Measurements from ENCODE around the gene XG.

The XG gene

DNA sequence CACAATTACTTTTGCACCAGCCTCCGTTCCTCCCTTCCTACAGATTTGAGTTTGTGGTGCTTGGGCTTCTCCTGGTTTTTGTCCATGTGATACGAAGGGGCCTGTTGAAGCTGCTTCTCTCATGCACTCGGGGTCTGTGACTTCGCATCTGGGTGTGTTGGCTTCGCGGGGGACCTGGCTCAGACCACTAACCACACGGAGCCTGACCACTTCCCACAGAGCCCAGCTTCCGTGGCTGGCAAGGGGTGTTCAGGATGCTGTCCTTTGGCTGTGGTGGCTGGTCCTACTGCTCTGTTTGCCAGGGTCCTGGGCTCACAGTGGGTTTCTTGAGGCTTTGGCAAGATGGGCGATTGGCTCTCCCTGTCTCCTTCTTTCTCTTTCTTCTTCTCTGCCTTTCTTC lies 19.8 kb upstream of the XG start:
- Histone ChIP-seq H3K4me1 (ENCODE audit: insufficient read depth, low read length) (no peaks in the 10 kb centered on the region), H3K9me3 (ENCODE audit: insufficient read depth, low read length, severe bottlenecking) (no peaks in the 10 kb centered on the region), H3K9ac (ENCODE audit: low read depth, low read length) (no peak overlapping the region), H4K20me1 (ENCODE audit: insufficient read depth, low read length) (peaks cover 25% of the 10 kb centered on the region; the same call in 1 of the 2 replicates), H3K4me2 (ENCODE audit: insufficient read depth, low read length) (no peak overlapping the region), H3K79me2 (ENCODE audit: insufficient read depth, low read length) (peaks cover 75% of the 10 kb centered on the region), H3K27ac (ENCODE audit: low read length) (peak overlapping the region; percentile 53), H3K36me3 (ENCODE audit: insufficient read depth, low read length) (peaks cover 96% of the 10 kb centered on the region), H3K27me3 (ENCODE audit: insufficient read depth, low read length, poor library complexity) (no peaks in the 10 kb centered on the region), H3K4me3 (ENCODE audit: low read depth in 1 of 2, low read length in 2 of 2) (no peak overlapping the region), H2AFZ (ENCODE audit: low read depth, low read length) (no peak overlapping the region)
- no peak for DNase-seq
- TF ChIP-seq, protein P1, sequence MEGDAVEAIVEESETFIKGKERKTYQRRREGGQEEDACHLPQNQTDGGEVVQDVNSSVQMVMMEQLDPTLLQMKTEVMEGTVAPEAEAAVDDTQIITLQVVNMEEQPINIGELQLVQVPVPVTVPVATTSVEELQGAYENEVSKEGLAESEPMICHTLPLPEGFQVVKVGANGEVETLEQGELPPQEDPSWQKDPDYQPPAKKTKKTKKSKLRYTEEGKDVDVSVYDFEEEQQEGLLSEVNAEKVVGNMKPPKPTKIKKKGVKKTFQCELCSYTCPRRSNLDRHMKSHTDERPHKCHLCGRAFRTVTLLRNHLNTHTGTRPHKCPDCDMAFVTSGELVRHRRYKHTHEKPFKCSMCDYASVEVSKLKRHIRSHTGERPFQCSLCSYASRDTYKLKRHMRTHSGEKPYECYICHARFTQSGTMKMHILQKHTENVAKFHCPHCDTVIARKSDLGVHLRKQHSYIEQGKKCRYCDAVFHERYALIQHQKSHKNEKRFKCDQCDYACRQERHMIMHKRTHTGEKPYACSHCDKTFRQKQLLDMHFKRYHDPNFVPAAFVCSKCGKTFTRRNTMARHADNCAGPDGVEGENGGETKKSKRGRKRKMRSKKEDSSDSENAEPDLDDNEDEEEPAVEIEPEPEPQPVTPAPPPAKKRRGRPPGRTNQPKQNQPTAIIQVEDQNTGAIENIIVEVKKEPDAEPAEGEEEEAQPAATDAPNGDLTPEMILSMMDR (IDR thresholded peaks at IDR 0.05; ENCODE audit: borderline replicate concordance, extremely low read depth, low read length, poor library complexity, severe bottlenecking), result no peak
- no peak for TF ChIP-seq EZH2 (IDR thresholded peaks at IDR 0.05; ENCODE audit: borderline replicate concordance, low read depth, low read length, severe bottlenecking)
- peak; percentile 18; the same call in 1 of the 3 replicates for ATAC-seq (ENCODE audit: insufficient read depth, low read depth)

DNA sequence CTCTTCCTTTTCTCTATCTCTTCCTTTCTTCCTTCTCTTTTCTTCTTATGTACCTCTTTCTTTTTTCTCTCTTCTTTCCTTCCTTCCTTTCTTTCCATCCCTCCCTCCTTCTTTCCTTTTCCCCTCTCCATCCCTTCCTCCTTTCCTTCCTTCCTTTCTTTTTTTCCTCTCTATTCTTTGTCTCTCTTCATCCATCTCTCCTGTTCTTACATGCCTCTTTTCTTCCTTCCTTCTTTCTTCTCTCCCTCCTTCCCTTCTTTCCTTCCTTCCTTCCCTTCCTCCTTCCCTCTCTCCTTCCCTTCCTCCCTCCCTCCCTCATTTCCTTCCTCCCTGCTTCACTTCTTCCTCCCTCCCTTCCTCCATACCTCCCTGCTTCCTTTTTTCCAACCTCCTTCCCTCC lies 19.2 kb upstream of the XG start:
- no peak overlapping the region for H3K4me3 ChIP-seq (ENCODE audit: low read depth in 1 of 2, low read length in 2 of 2)
- TF ChIP-seq, protein P1 (IDR thresholded peaks at IDR 0.05; ENCODE audit: borderline replicate concordance, extremely low read depth, low read length, poor library complexity, severe bottlenecking), result no peak
- TF ChIP-seq EZH2 (IDR thresholded peaks at IDR 0.05; ENCODE audit: borderline replicate concordance, low read depth, low read length, severe bottlenecking), result no peak
- H3K9ac ChIP-seq (ENCODE audit: low read depth, low read length), result no peak overlapping the region
- ATAC-seq (ENCODE audit: insufficient read depth, low read depth) (no peak), DNase-seq (no peak)
- H3K4me1 ChIP-seq (ENCODE audit: insufficient read depth, low read length), result no peaks in the 10 kb centered on the region
- H3K79me2 ChIP-seq (ENCODE audit: insufficient read depth, low read length), result peaks cover 70% of the 10 kb centered on the region
- H4K20me1 ChIP-seq (ENCODE audit: insufficient read depth, low read length), result peaks cover 25% of the 10 kb centered on the region; the same call in 1 of the 2 replicates
- no peak overlapping the region for H2AFZ ChIP-seq (ENCODE audit: low read depth, low read length)
- no peaks in the 10 kb centered on the region for H3K27me3 ChIP-seq (ENCODE audit: insufficient read depth, low read length, poor library complexity)
- H3K9me3 ChIP-seq (ENCODE audit: insufficient read depth, low read length, severe bottlenecking), result no peaks in the 10 kb centered on the region
- no peak overlapping the region for H3K4me2 ChIP-seq (ENCODE audit: insufficient read depth, low read length)
- peak overlapping the region; percentile 53 for H3K27ac ChIP-seq (ENCODE audit: low read length)
- H3K36me3 ChIP-seq (ENCODE audit: insufficient read depth, low read length), result peaks cover 94% of the 10 kb centered on the region

GRCh38 chrX:2733286-2733685 lies 18.6 kb upstream of the XG start:
- H3K36me3 ChIP-seq (ENCODE audit: insufficient read depth, low read length), result peaks cover 94% of the 10 kb centered on the region

More at GRCh38 chrX:2733286-2733685, 18.6 kb upstream of the XG start:
- H3K4me3 ChIP-seq (ENCODE audit: low read depth in 1 of 2, low read length in 2 of 2), result no peak overlapping the region
- H2AFZ ChIP-seq (ENCODE audit: low read depth, low read length), result no peak overlapping the region
- H3K79me2 ChIP-seq (ENCODE audit: insufficient read depth, low read length), result peaks cover 64% of the 10 kb centered on the region
- H3K27ac ChIP-seq (ENCODE audit: low read length), result peak overlapping the region; percentile 53
- TF ChIP-seq, protein P1 (IDR thresholded peaks at IDR 0.05; ENCODE audit: borderline replicate concordance, extremely low read depth, low read length, poor library complexity, severe bottlenecking), result no peak
- TF ChIP-seq EZH2 (IDR thresholded peaks at IDR 0.05; ENCODE audit: borderline replicate concordance, low read depth, low read length, severe bottlenecking), result no peak
- no peak overlapping the region for H3K4me2 ChIP-seq (ENCODE audit: insufficient read depth, low read length)
- no peak overlapping the region for H3K9ac ChIP-seq (ENCODE audit: low read depth, low read length)
- H4K20me1 ChIP-seq (ENCODE audit: insufficient read depth, low read length), result peaks cover 31% of the 10 kb centered on the region
- H3K27me3 ChIP-seq (ENCODE audit: insufficient read depth, low read length, poor library complexity), result no peaks in the 10 kb centered on the region
- H3K9me3 ChIP-seq (ENCODE audit: insufficient read depth, low read length, severe bottlenecking), result no peaks in the 10 kb centered on the region
- DNase-seq (no peak), ATAC-seq (ENCODE audit: insufficient read depth, low read depth) (no peak)
- H3K4me1 ChIP-seq (ENCODE audit: insufficient read depth, low read length), result no peaks in the 10 kb centered on the region
